Progenitor cell of endocrine pancreas (in vitro differentiated cells): ENCODE data around the gene OLFM1. TPM values are rescaled to one million over a fixed set of nuclear protein-coding genes. Genes with fewer than 3 reads are reported as not detected.

Experiments
- DNase-seq: peaks from one replicate; pipeline ENCODE4 v3.0.0; 2021; ENCODE audit warnings: low spot score; ENCODE audit not compliant: unreplicated experiment
- H3K27ac Mint-ChIP-seq: 2 replicates; pipeline ENCODE4 v1.8.0; 2021; ENCODE audit warnings: mild to moderate bottlenecking, moderate library complexity, mixed read lengths
- H3K27me3 Mint-ChIP-seq: 2 replicates; pipeline ENCODE4 v1.8.0; 2021; ENCODE audit warnings: mixed read lengths
- H3K36me3 Mint-ChIP-seq: 2 replicates; pipeline ENCODE4 v1.8.0; 2022; ENCODE audit warnings: mixed read lengths; ENCODE audit not compliant: insufficient read depth
- H3K4me1 Mint-ChIP-seq: 2 replicates; pipeline ENCODE4 v1.8.0; 2021; ENCODE audit warnings: low read depth, mixed read lengths
- H3K4me3 Mint-ChIP-seq: 2 replicates; pipeline ENCODE4 v1.8.0; 2021; ENCODE audit warnings: low read depth, mild to moderate bottlenecking, moderate library complexity, mixed read lengths
- H3K9me3 Mint-ChIP-seq: 2 replicates; pipeline ENCODE4 v1.8.0; 2021; ENCODE audit warnings: low read depth, mixed read lengths
- total RNA-seq: library from RNA; stranded (reverse); gene quantifications from 2 replicates; pipeline ENCODE4 v1.2.1, GENCODE V29; 2021
- TF ChIP-seq, protein P1 (sequence below): fragments of 200-600 bp; sonication (generic); IDR thresholded peaks from one replicate; pipeline ENCODE4 v1.5.0; 2021; ENCODE audit warnings: antibody characterized with exemption, mild to moderate bottlenecking; ENCODE audit not compliant: unreplicated experiment

OLFM1 gene
- total RNA-seq, 1 donor from 2014 or later: 1.7 TPM

DNA sequence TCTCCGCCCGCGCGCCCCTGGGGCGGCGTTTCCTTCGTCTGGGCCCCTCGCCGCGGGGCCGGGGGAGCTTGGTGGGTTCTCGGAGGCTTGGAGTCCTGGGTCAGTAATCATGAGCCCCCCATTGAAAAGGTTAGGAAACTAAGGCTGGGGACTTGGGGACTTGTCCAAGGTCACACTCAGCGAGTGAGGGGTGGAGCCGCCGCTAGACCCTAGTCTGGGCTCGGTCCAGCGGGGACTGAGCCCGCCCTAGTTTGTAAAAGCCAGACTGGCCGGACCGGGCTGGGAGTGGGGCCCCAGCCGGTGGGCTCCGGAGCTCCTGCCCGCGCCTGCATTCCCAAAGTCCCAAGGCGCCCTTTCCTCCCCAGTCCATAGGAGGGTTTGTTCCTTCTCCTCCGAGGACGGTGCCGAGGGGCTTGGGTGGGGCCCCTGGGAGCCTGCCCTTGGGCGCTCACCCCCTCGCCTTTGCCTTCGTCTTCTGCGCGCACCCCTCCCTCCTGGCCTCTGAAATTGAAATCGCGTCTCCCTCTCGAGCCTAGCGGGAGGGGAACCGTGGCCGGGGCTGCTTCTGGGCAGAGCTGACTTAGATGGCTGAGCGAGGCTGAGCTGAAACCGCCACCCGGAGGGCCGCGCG lies 995 bp downstream of the OLFM1 start:
- peaks cover 79% of the 10 kb centered on the region for H3K27me3 Mint-ChIP-seq
- H3K36me3 Mint-ChIP-seq: no peaks in the 10 kb centered on the region
- no peak for DNase-seq
- no peak overlapping the region for H3K27ac Mint-ChIP-seq
- no peak overlapping the region for H3K4me3 Mint-ChIP-seq
- TF ChIP-seq, protein P1, sequence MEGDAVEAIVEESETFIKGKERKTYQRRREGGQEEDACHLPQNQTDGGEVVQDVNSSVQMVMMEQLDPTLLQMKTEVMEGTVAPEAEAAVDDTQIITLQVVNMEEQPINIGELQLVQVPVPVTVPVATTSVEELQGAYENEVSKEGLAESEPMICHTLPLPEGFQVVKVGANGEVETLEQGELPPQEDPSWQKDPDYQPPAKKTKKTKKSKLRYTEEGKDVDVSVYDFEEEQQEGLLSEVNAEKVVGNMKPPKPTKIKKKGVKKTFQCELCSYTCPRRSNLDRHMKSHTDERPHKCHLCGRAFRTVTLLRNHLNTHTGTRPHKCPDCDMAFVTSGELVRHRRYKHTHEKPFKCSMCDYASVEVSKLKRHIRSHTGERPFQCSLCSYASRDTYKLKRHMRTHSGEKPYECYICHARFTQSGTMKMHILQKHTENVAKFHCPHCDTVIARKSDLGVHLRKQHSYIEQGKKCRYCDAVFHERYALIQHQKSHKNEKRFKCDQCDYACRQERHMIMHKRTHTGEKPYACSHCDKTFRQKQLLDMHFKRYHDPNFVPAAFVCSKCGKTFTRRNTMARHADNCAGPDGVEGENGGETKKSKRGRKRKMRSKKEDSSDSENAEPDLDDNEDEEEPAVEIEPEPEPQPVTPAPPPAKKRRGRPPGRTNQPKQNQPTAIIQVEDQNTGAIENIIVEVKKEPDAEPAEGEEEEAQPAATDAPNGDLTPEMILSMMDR: no peak
- peaks cover 10% of the 10 kb centered on the region for H3K4me1 Mint-ChIP-seq
- H3K9me3 Mint-ChIP-seq: no peaks in the 10 kb centered on the region

DNA sequence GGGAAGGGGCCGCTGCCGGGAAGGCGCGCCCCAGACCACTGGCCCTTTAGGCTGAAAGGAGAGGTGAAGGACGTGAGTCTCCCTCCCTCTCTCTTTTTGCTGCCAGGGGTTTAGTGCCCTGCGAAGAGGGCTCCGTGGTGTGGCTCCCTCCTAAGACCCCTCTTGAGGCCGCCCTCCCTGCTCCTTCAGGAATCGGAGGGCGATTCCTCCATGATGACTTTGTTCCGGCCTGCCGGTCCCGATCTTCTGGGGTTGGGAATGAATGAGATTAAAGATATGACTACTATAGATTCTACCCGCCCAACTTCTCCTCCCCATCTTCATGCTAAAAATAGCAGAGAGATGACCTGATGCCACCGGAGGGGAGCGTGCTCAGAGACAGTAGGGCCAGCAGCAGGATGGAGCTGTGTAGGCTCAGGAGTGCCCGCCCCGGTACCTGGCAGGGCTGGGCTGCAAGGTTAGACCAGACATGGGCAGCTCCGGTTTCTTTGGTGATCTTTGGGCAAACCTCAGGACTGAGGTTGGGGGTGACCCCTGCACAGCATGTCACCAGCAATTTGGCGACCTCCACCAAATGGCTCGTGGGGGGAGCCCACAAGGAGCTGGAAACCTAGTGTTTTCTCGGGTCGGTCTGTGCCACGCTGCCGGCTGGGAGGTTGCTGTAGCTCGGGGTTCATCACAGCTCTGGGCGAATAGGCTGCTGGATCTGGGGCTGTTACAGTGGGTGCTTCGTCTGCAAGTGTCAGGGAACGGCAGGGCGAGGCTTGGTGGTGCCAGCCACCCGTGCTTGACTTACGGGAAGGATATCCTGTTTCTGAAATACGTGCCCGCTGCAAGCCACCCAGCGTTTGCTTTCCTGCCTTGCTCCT lies 1.7 kb downstream of the OLFM1 start:
- no peak overlapping the region for H3K4me3 Mint-ChIP-seq
- H3K4me1 Mint-ChIP-seq: peaks cover 10% of the 10 kb centered on the region
- TF ChIP-seq, protein P1: no peak
- no peak overlapping the region for H3K27ac Mint-ChIP-seq
- H3K9me3 Mint-ChIP-seq: no peaks in the 10 kb centered on the region
- H3K36me3 Mint-ChIP-seq: no peaks in the 10 kb centered on the region
- DNase-seq: no peak
- H3K27me3 Mint-ChIP-seq: peaks cover 79% of the 10 kb centered on the region

DNA sequence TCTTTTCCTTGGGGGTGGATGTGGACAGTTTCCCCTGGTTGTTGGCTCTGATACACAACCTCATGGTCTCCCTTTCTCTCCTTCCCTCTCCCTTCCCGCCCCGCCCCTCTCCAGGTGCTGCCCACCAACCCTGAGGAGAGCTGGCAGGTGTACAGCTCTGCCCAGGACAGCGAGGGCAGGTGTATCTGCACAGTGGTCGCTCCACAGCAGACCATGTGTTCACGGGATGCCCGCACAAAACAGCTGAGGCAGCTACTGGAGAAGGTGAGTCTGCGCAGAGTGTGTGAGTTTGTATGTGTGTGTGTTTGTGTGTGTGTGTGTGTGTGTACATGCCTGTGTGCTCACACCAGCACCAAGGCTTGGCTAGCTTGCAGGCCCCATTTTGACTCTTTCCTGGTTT lies 2.6 kb downstream of the OLFM1 start:
- no peaks in the 10 kb centered on the region for H3K9me3 Mint-ChIP-seq
- no peak for DNase-seq
- TF ChIP-seq, protein P1: no peak
- H3K36me3 Mint-ChIP-seq: no peaks in the 10 kb centered on the region
- peaks cover 12% of the 10 kb centered on the region for H3K4me1 Mint-ChIP-seq
- no peak overlapping the region for H3K27ac Mint-ChIP-seq
- no peak overlapping the region for H3K4me3 Mint-ChIP-seq
- H3K27me3 Mint-ChIP-seq: peaks cover 79% of the 10 kb centered on the region

DNA sequence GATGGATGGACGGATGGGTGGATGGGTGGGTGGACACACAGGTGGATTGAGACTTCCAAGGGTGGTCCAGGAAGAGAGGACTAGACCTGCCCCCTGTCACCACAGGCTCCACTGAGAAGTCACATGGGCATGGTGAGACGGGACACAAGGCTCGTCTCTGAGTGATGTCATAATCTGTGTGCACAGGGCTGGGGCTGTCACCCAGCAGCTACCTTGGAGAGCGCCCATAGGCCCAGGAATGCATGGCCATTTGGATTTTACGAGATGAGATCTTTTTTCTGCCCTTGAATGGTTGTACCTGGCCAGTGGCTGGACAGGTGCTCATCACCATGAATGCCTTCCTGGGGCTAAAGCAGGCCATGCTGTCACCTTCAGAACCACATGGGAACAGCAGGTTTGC lies 3.1 kb downstream of the OLFM1 start:
- Mint-ChIP-seq H3K9me3 (no peaks in the 10 kb centered on the region), H3K4me3 (no peak overlapping the region), H3K4me1 (peaks cover 15% of the 10 kb centered on the region), H3K36me3 (no peaks in the 10 kb centered on the region), H3K27me3 (peaks cover 79% of the 10 kb centered on the region), H3K27ac (no peak overlapping the region)
- TF ChIP-seq, protein P1: no peak
- no peak for DNase-seq

DNA sequence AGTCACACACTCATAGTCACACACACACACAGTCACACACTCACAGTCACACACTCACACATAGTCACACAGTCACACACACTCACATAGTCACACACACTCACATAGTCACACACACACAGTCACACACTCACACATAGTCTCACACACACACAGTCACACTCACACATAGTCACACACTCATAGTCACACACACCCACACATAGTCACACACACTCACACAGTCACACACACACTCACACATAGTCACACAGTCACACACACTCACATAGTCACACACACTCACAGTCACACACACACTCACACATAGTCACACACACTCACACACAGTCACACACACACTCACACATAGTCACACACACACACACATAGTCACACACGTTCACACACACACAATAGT lies 4.1 kb downstream of the OLFM1 start:
- no peak overlapping the region for H3K4me3 Mint-ChIP-seq
- H3K9me3 Mint-ChIP-seq: no peaks in the 10 kb centered on the region
- H3K36me3 Mint-ChIP-seq: no peaks in the 10 kb centered on the region
- DNase-seq: no peak
- peaks cover 9% of the 10 kb centered on the region for H3K4me1 Mint-ChIP-seq
- no peak overlapping the region for H3K27ac Mint-ChIP-seq
- TF ChIP-seq, protein P1: no peak
- peaks cover 77% of the 10 kb centered on the region for H3K27me3 Mint-ChIP-seq
